Measurements from ENCODE around the gene CYSRT1.

DNA sequence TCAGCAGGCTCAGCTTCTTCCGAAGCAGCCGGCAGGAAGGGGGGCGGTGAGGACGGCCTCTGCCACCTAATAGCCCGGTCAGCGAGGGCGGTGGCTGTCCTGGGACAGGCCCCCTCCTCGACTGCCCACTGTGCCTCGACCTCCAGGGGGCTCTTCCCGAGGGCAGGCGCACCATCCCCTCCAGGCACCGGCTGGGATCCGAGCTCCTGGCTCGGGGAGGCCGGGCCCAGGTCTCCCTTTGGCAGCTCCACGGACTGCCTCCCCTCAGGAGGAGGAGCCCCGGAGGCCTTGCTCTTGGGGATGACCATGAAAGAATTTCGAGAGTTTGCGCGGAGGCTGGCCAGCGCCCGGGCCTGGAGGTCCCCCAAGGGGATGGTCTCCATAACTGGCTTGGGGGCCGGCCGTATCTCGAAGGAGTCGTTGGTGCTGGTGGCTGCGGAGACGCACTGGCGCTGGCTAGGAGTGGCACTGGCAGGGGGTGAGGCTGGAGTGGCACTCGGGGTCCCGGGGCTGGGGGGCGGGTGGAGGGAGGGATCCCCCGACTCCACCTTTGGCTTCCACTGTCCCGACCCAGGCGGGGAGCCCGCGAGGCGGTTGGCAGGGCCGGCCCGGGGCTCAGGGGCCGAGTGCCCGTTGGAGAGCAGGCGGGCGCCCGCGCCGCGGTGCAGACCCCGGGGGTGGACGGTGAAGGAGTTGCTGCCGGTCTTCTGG, 25.4 kb upstream of the CYSRT1 start:
- TF ChIP-seq, protein P1, sequence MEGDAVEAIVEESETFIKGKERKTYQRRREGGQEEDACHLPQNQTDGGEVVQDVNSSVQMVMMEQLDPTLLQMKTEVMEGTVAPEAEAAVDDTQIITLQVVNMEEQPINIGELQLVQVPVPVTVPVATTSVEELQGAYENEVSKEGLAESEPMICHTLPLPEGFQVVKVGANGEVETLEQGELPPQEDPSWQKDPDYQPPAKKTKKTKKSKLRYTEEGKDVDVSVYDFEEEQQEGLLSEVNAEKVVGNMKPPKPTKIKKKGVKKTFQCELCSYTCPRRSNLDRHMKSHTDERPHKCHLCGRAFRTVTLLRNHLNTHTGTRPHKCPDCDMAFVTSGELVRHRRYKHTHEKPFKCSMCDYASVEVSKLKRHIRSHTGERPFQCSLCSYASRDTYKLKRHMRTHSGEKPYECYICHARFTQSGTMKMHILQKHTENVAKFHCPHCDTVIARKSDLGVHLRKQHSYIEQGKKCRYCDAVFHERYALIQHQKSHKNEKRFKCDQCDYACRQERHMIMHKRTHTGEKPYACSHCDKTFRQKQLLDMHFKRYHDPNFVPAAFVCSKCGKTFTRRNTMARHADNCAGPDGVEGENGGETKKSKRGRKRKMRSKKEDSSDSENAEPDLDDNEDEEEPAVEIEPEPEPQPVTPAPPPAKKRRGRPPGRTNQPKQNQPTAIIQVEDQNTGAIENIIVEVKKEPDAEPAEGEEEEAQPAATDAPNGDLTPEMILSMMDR (IDR thresholded peaks at IDR 0.05) = no peak
- TF ChIP-seq POLR2A (IDR thresholded peaks at IDR 0.05) = no peak

Measured in testis (tissue), 2 donors.